HG03432 (cell line): Measurements from ENCODE around the gene SMYD5.

Experiments used
- ATAC-seq: cut with Tn5 transposase; IDR thresholded peaks from one replicate; pipeline ENCODE4 v1.9.1; 2021; ENCODE audit warnings: mild to moderate bottlenecking, moderate library complexity; ENCODE audit not compliant: unreplicated experiment

Gene SMYD5

DNA sequence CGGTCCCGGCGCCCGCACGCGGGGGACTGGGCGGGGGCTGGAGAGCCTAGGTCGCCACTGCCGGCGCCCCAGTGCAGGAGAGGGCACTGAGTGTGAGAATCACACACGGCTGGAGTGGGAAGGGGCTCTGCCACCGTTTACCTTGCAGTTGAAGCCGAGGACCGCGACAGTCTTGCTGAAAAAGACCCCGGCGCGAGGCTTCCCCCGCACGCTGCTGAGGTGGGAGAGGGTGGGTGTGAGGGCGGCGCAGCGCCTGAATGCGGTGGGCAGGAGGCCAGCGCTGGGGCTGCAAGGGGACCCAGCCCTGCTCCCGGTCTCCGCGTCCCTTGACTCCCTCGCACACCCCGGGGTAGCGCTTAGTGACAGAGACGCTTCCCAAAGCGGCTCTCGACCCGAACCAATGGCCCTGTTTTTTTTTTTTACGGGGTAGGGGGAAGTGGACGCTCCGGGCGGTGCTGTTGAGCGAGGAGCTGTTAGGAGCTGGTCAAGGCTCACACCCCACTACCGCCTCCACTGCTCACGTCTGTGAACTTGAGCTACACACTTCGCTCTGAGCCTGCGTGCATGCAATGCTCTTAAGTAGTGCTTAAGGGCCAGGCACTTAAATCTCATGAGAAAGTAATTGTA, 10.9 kb upstream of the SMYD5 start:
- no peak for ATAC-seq

GRCh38 chr2:73205611-73206010, 8.4 kb upstream of the SMYD5 start:
- no peak for ATAC-seq

GRCh38 chr2:73208258-73208657, 5.8 kb upstream of the SMYD5 start:
- ATAC-seq, result no peak

DNA sequence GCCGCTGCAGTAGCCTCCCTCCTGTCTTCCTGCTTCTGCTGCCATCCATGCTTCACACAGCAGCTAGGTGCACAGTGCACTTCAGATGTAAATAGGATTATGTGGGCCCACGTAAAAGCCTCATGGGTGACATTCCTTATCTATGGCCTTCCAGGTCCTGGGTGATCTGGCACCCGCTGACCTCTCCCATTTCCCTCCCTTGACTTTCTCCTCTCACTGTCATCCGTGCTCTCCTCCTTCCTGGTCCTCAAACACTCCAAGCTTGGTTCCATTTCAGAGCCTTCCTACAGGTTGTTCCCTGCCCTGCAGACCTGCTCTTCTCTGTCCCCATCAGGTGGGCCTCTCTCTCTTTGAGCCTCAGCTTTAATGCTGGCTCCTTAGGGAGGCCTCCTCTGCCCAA, 4.0 kb upstream of the SMYD5 start:
- ATAC-seq, result no peak

- no peak for ATAC-seq
These were observed 3.3 kb upstream of the SMYD5 start for GRCh38 chr2:73210696-73211095.

DNA sequence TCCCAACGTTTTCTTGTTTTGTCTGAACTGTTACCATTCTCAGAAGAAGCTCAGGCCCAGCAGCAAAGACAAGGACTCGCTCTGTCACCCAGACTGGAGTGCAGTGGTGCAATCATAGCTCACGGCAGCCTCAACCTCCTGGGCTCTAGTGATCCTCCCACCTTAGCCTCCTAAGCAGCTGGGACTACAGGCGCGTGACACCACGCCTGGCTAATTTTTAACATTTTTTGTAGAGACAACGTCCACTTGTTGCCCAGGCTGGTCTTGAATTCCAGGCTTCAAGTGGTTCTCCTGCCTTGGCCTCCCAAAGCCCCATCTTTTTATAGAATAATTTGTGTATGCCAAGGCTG, 2.0 kb upstream of the SMYD5 start:
- no peak for ATAC-seq

DNA sequence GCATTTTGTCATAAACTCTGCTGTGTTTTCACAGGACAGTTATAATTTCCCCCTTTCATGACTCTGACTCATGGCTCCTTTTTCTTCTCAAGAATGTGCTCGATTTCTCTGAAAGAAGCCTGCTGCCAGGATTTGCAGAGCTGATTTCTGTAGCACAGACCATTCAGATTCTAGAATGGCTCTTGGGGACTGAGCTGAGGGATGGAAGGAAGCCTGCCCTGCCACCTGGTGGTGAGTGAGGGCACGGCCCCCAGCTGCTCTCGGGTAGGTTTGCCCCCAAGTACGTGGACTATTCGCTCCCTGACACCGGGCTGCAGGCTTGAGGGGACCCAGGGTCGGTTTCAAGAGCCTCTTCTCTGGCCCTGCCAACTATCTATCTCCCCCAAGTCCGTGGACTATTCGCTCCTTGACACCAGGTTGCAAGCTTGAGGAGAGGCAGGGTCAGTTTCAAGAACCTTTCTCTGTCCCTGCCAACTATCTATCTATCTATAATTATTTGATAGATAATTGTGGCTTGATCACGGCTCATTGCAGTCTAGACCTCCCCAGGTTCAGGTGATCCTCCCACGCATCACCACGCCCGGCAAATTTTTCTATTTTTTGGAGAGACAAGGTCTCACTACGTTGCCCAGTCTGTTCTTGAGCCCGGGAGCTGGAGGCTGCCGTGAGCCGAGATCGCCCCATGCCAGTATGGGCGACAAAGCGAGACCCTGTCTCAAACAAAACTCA, 1.4 kb upstream of the SMYD5 start:
- ATAC-seq, result peak; percentile 66

DNA sequence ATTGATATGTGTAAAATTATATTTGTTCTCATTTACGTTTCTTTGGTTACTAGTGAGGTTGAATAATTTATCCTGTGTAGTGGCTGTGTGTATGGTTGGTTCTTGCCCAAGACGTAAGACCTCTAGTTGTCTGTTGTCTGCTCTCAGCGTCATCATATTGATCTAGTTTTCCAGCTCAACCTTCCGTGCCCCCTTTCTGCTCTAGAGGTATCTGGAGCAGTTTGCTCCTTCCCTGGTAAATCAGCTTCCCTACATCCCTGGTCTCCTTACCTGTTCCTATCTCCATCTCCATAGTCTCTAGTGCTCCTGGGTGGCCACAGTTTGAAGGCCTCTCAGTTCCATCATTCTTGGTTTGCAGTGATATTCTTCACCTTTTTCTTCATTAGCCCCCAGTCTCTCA, 1.2 kb downstream of the SMYD5 start:
- ATAC-seq, result no peak

DNA sequence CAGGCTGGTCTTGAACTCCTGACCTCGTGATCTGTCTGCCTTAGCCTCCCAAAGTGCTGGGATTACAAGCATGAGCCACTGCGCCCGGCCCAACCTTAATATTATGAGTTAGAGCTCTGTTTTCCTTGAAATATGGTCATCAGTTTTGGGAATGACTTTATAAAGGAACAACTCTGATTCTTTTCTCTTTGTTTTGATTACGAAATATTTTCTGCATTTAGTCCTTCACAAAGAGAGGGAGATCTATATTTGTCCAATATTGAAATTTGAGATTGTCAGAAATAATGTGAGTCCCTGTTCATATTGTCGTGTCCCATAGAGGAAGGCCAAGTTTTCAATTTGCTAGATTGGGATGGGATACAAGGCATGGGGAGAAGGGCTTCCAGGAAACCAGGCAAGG, 3.1 kb downstream of the SMYD5 start:
- ATAC-seq, result no peak

DNA sequence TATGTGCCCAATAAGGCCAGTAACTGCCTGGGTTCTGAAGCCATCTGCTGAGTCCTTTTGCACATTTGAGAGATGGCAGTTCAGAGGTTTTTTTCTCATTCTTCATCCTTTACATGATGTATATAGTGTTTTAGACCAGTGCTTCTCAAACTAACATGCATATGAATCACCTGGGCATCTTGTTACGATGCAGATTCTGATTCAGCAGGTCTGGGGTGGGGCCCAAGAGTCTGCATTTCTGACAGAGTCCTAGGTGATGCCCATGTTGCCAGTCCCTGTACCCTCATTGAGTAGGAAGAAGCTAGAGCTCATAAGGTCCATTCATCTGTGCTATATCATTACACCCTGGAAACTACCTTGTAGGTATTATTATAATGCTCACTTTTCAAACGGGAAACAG, 3.8 kb downstream of the SMYD5 start:
- no peak for ATAC-seq

DNA sequence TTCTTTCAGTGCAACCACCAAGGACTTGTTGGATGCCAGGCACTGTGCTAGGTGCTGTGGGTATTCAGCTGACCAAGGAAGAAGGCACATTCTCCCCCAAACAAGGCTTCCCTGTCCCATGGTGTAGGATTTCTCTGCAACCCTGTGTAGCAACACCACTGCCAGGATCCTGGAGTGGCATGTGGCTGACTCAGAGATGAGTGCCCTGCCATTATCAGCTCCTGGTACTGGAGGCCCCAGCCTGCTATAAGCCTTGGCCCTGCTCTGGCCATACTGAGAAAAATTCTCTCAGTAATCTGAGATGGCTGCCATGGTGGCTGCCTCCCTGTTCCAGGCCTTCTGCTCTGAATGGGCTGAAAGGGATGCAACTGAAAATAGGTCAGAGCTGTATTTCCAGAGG, 4.3 kb downstream of the SMYD5 start:
- no peak for ATAC-seq

- ATAC-seq, result no peak
These were observed 9.8 kb downstream of the SMYD5 start for GRCh38 chr2:73223821-73224220.

GRCh38 chr2:73225513-73226360, 11.7 kb downstream of the SMYD5 start:
- ATAC-seq, result no peak

GRCh38 chr2:73227086-73227485, 13.0 kb downstream of the SMYD5 start:
- ATAC-seq, result no peak

DNA sequence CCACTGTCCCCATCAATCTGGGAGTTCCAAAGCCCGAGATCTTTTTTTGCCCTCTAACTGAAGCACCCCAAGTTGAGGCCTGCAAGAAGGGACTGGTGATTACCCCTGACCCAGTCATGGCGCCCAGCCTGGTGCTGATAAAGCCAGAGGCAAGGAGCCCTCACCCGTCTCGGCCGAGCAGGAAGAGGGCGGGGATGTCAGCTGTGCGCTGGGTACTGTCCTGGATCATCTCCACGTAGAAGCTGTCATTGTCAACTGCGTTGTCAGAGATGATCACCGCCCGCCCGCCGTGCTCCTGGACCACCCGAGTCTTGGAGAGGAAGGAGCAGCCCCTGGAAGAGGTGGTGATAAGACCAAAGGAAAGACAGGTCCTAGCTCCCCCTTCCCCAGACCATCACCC, 14.6 kb downstream of the SMYD5 start:
- ATAC-seq, result no peak

DNA sequence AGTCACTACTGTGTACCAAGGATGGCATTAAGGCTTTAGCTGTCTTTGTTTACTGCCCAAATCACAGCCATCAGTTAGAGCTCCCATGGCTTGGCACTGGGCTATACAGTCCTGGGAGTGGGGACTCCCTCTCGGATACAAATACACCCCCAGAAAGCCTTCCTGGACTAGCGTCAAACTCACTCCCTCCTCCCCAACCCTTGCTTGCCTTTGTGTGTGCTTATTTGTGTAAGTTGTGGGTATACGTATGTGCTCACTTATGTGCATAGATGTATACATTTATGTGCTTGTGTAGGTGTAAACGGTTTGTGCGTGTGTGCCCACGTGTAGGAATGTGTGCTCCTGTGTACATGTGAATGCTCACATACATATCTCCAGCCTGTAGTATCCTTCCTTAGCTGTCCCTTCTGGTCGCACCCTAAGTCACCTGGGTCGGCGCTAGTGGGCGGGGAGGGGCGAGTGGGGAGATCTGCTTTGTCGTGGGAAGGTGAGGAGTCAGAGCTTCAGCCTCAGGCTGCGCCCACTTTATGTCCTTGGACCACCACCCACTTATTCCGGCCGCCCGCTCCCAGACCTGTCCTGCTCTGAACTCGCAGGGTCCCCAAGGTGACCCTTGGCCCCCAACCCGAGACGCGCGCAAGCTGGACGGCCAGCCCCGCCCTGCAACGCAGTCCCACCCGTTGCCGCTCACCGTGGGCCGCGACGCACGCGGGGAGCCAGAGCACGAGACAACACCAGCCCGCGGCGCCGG, 18.5 kb downstream of the SMYD5 start:
- peak; percentile 13 for ATAC-seq

DNA sequence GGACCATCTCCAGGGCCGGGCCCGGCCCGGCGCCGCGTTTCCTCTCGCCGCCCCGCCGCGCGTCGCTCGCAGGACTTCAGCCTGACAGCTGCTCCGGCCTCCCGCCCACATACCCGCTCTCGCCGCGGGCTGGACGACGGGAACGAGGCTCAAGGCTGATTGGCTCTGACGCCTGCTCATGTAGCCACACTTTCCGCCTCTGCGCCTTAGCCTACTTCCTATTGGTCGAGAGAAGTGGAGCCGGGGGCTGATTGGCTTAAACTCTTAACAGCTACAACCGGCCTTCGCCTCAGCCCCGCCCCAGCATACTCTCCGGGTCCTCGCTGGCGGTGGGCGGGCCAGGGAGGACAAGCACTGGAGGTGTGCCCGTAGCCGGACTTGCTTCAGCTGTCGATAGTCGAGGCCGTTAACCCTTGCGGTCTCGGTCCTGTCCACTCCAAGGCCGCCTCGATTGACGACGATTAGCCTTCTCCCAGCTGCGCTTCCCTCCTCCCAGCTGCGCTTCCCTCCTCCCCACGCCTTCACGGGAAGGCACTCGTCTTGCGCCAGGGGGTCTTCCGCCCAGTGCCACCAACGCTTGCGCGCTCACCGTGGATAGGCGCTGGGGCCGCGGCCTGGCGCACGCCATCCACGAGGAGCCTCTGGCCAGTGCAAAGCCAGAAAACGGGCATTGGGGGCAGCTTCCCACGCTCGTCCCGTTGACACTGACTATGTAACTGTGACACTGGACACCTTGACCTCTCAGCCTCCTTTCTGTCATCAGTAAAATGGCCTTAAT, 19.3 kb downstream of the SMYD5 start, which contains the start of gene PRADC1:
TSS of gene PRADC1 (minus strand) at position 86 of the 778 bp plus-strand sequence. CDS start at position 7, 79 bp downstream.
- peak; percentile 89 for ATAC-seq

DNA sequence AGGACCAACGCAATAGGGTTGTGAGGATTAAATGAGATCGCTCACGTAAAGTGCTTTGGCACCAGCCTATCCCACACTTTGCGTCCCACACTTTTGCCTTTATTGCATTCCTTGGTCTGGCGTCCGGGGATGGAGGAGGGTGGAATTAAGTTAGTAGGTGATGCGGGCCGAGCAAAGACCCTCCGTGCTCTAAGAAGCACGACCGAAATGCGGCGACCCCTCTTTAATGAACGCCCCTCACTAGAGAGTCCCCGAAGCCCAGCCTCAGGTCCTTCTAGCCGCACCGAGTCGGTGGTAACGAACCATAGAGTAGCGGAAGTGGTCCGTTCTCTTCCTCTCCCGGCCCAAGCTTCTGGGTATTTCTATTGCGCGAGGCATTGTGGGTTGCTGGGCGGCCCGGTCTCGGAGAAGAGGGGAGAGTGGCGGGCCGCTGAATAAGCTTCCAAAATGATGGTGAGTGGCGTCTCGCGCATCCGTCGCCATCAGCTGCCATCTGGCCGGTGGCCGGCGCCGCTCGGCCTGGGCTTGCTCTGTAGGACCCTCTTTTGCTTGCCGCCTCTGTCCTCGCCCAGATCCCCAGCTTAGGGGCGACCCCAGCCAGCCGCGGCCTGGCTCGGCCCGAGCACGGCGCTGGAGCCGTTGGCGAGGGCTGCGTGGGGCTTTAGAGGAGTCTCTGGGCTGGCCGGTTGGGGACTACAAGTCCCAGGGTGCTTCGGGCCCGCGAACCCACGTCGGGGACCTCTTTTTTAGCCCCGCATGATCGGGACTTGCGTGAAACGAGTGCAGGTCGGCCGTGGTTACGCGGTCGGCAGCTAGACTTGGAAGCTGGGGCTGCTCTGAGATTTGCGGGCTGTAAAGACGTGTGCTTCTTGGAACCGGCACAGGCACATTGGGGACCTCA, 20.1 kb downstream of the SMYD5 start, which contains the start of gene CCT7:
TSS of gene CCT7 (plus strand) at position 377 of the 901 bp plus-strand sequence. CDS start at position 448, 71 bp downstream.
- ATAC-seq, result peak; percentile 63
